VCaP (cell line): ENCODE data around the gene FRMD8.

Source experiments
- H3K27ac ChIP-seq: fragments of 450-650 bp; 2 replicates; pipeline ENCODE4 v1.5.1; 2017
- CTCF ChIP-seq: fragments of 450-650 bp; conservative IDR thresholded peaks from 2 replicates; pipeline ENCODE4 v1.5.1; 2017; ENCODE audit warnings: mild to moderate bottlenecking, moderate library complexity

Gene FRMD8

GRCh38 chr11:65362320-65362931 lies 24.0 kb upstream of the FRMD8 start:
- H3K27ac ChIP-seq: no peak overlapping the region
- no peak for TF ChIP-seq CTCF

- H3K27ac ChIP-seq: no peak overlapping the region
- no peak for TF ChIP-seq CTCF
These were observed 23.5 kb upstream of the FRMD8 start for GRCh38 chr11:65362966-65363365.

- TF ChIP-seq CTCF: no peak
- H3K27ac ChIP-seq: no peak overlapping the region
These were observed 22.7 kb upstream of the FRMD8 start for GRCh38 chr11:65363770-65364169.

- TF ChIP-seq CTCF: peak; percentile 100
- peak overlapping the region; percentile 46 for H3K27ac ChIP-seq
These were observed 20.1 kb upstream of the FRMD8 start for GRCh38 chr11:65366340-65366773.

GRCh38 chr11:65370659-65371049 lies 15.8 kb upstream of the FRMD8 start:
- peak overlapping the region; percentile 16 for H3K27ac ChIP-seq
- no peak for TF ChIP-seq CTCF

- no peak for TF ChIP-seq CTCF
- no peak overlapping the region for H3K27ac ChIP-seq
These were observed 12.4 kb upstream of the FRMD8 start for GRCh38 chr11:65373839-65374580.

- H3K27ac ChIP-seq: peak overlapping the region; percentile 9
- no peak for TF ChIP-seq CTCF
These were observed 11.4 kb upstream of the FRMD8 start for GRCh38 chr11:65375012-65375411.
